ENCODE measurements around the gene CEP83.
"Not testable (repeated sequence)": the region's sequence is repeated elsewhere in the genome, so short reads cannot be mapped to it uniquely, and the experiment has no call there.

Gene CEP83

GRCh38 chr12:94429633-94430032 is 30.0 kb downstream of the CEP83 start:
- no peak for DNase-seq

DNA sequence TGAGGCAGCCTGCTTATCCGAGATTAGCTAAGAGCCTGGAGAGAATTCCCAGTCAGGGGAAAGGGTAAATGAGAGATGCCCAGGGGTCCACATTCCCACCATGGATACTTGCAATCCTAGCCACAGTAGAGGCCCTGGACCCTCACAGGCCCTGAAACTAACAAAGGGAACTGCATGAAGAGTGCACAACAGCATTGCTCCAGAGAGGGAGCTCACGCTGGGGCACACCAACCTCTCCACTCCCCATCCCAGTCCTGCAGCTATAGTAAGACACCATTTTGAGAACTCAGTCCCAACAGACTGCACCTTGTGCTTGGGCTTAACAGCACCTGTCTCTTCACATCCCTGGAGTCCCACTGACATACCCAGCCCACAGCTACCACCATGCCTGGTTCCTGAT is 30.5 kb downstream of the CEP83 start:
- no peak for DNase-seq

DNA sequence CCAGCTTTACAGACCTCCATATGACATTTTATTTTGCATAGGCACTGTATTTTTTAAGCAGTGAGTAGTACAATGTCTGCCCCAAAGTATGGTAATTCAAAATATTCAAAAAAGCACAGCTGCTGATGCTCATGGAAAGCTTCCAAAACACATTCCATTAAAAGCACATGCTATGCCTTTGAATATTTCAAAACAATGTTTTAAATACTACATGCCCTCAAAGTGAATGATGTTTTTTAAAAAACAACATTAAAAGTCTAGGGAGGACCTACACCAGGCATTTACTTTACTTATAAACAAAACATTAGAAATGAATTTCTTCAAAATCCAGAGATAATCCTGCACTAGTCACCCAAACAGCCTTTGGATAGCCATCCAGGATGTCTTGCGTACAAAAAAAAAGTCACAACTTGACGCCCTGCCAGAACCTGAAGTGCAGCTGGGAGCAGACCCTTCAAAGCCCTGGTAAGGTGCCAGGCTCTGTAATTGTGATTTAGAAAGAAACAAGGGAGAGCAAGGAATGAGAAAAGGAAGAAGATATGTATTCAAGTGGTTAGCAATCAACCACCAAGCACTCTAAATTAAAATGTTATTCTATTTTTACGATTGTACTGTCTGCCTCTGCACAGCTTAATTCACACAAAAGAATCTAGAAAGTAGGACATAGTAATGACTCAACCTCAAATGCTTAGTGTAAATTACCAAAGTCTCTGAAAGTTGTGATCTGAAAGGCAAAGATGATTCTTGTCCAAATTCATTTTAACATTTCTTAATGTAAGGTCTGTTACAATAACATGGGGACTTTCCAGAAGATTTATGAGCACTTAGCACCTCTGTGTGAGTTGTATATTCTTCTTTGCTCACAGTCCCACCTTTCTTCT is 31.9 kb downstream of the CEP83 start:
- peak; percentile 13 for DNase-seq

DNA sequence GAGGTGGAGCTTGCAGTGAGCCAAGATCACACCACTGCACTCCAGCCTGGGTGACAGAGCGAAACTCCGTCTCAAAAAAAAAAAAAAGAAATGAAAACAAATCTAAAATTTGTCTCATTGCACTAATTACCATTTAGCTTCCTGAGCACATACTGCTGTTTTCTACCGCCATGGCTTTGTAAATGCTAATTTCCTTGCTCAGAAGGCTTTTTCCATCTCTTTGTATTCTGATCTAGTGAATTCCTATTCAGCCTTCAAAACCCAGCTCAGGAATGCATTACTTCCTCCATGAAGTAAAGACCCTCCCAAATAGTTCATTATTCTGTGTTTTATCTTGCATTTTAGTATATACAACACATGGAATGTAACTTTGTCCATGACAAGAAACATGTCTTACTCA is 33.6 kb downstream of the CEP83 start:
- DNase-seq, result no peak

DNA sequence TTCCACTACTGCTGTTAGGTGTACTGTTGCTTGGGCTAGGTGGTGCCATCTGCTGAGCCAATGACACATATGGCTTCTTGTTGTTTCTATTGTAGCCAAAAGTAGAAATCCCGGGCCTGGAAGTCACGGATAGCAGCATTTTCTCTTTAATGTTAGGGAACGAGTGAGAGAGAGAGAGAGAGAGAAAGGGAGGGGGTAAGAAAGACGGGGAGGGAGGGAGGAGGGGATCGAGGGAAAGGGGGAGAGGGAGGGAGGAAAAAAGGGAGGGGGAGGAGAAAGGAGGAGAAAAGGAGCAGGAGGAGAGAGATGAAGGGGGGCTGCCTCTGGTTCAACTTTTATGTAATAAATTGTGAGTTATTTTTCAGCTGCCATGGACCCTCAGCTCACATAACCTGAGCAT is 34.8 kb downstream of the CEP83 start:
- not testable (repeated sequence) for DNase-seq

- DNase-seq, result no peak
These were observed 37.6 kb downstream of the CEP83 start for GRCh38 chr12:94421868-94422740.

DNA sequence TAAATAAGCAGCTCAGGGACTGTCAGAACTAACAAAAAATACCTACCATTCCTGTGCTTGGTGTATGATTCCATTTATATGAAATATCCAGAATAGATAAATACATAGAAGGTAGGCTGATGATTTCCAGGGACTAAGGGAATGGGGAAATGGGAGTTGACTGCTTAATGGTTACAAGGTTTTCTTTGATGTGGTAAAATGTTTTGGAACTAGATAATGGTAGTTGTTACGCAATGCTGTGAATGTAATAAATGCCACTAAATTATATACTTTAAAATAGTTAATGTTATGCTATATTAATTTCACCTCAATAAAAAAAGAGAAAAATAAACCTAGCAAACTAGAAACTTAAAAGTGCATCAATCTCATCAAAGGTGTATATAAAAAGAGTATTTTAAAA is 41.1 kb downstream of the CEP83 start:
- no peak for DNase-seq

DNA sequence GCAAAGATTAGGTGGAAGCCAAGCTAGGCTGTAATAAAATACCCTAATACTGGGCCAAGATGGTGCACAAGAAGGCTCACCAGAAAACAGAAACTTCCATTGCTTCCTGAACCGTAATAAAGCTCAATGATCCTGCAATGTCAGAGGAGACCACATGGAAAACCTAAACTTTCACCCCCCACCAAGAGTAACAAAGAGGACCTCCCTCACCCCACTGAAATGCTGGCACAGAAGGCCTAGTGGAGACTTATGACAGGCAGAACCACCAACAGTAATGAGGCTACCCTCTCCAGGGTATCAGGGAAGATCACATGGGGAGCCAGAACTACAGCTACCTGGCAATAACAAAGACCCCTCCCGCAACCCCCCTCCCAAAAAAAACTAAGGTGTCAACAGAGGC is 43.1 kb downstream of the CEP83 start:
- DNase-seq, result no peak

GRCh38 chr12:94415066-94415465 is 44.6 kb downstream of the CEP83 start:
- DNase-seq, result no peak

DNA sequence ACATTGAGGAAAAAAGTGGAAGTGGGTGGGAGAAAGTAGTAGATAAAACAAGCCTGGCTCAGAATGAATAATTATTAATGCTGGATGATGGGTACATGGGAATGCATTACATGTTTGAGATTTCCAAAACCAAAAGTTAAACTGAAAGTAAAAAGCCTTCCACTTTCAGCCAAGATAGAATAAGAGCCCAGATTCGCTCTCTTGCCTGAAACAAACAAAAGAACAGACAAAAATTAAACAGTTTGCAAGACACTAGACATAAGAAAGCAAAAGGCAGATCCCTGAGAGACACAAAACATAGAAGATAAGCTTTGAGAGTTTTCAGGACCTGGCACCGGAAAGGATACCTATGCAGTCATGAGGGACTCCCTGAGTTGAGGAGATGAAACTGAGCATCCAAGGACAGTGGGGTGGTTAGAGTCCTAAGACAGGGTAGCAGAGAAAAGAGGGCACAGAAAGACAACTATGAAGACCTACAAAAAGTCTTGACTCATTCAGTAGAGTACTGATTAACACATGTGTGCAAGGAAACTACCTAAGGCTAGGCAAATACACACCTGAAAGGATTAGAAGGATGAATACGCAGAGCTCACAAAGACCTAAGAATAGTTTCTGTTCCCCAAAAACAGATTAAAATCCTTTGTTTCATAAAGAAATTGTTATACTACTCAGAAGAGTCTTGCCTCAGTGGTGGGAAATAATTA is 54.1 kb downstream of the CEP83 start:
- DNase-seq, result no peak

DNA sequence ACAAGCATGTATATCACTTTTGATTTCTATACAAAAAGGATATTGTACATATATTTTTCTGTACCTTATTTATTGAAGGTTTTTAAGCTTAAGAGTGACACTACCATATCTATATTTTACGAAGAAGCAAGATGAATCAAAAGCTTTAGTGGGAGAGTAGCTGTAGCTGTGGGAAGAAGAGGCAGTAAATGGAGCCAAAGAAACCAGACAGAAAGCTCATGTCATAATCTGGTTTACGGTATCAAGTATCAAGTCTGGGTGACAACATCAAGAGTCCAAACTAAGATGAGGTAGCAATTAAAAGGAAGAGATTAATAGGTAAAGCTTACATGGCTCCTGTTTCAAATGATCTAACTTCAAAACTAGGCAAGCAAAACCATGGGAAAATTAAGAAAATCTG is 54.8 kb downstream of the CEP83 start:
- no peak for DNase-seq

GRCh38 chr12:94401326-94401725 is 58.3 kb downstream of the CEP83 start:
- no peak for DNase-seq

GRCh38 chr12:94398685-94399084 is 61.0 kb downstream of the CEP83 start:
- not testable (repeated sequence) for DNase-seq

GRCh38 chr12:94397401-94397800 is 62.3 kb downstream of the CEP83 start:
- DNase-seq, result no peak

DNA sequence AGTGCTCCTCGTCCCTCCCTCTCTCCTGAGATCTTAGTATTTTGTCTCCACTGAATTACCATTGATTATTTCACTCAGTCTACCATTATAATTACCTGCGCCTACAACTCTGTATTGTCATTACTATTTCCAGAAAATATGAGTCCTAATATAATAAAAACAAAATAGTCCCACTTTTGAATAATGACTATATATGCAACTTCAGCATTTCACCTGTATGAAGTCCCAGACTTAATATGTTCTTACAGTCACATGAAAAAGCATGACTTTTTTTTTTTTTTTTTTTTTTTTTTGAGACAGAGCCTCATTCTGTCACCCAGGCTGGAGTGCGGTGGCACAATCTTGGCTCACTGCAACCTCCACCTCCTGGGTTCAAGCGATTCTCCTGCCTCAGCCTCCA is 63.7 kb downstream of the CEP83 start:
- not testable (repeated sequence) for DNase-seq

DNA sequence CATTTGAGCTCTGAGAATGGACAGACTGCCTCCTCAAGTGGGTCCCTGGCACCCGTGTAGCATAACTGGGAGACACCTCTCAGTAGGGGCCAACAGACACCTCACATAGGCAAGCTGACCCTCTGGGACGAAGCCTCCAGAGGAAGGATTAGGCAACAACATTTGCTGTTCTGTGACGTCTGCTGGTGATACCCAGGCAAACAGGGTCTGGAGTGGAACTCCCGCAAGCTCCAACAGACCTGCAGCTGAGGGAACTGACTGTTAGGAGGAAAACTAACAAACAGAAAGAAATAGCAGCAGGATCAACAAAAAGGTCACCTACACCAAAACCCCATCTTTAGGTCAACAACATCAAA is 69.6 kb downstream of the CEP83 start:
- no peak for DNase-seq

DNA sequence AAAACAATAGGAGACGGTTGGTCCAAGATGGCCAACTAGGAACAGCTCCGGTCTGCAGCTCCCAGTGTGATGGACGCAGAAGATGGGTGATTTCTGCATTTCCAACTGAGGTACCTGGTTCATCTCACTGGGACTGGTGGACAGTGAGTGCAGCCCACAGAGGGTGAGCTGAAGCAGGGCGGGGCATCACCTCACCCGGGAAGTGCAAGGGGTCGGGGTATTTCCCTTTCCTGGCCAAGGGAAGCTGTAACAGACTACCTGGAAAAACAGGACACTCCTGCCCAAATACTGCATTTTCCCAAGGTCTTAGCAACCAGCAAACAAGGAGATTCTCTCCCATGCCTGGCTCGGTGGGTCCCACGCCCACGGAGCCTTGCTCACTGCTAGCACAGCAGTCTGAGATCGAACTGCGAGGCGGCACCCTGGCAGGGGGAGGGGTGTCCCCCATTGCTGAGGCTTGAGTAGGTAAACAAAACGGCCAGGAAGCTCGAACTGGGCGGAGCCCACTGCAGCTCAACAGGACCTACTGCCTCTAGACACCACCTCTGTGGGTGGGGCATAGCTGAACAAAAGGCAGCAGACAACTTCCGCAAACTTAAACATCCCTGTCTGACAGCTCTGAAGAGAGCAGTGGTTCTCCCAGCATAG is 70.1 kb downstream of the CEP83 start:
- not testable (repeated sequence) for DNase-seq

GRCh38 chr12:94386422-94386821 is 73.2 kb downstream of the CEP83 start:
- DNase-seq, result no peak

- no peak for DNase-seq
These were observed 75.6 kb downstream of the CEP83 start for GRCh38 chr12:94384030-94384429.

GRCh38 chr12:94380507-94380906 is 79.2 kb downstream of the CEP83 start:
- DNase-seq, result no peak

DNA sequence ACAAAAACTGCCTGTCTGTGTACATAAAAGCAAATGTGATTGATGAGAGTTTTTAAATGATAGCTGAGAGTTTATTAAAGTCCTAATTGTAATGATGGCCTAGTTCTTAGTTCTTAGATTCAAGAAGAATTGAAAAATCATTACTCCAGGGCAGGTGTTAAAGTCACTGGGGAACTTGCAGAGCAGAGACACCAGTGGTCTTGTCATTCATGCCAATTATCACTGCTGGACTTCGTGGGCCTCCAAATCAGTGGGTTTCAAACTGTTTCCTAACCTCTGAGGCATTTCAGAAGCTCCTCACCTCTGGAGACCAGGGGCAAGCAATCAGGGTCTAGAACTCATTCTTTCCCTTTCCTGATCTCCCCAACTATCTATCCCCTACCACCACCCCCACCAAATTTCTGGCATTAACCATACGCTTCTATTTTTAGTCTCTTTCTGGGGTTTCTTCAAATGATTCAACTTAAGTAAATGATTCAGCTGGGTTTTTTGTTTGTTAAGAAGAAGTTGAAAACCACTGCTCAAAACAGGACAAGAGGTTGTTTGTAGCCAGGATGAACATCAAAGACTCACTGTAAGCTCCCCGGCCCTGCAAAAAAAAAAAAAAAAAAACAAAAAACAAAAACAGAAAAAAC is 80.1 kb downstream of the CEP83 start:
- DNase-seq, result peak; percentile 11

DNA sequence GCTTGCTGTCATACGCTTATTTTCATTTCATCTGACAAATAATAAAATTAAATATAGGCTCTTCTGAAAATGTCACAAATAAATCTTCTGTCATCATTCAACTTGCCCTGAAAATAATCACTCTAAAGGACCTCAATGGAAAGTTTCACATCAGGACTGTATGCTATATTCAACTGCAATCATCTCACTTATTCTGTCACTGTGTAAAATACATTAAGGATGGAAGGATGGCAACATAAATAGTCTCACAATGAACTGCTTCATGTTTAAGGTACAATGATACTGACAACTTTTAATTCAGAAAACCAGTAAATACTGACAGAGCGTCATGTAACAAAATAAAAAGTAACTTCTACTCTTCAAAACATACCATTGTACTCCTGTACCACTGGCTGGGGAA is 82.1 kb downstream of the CEP83 start:
- DNase-seq, result no peak

Data from stimulated activated CD4-positive, alpha-beta T cell treated with anti-CD3 and anti-CD28 coated beads, Interleukin-15, amount 100 ng/mL, for 24 hours (primary cell).